LHCN-M2 (cell line): ENCODE results near the gene PARVB. TPM values are rescaled to one million over a fixed set of nuclear protein-coding genes. Genes with fewer than 3 reads are reported as not detected.

Experiments
- DNase-seq: peaks from one replicate; pipeline ENCODE4 v3.0.0-alpha.2; 2012; ENCODE audit warnings: low read depth
- total RNA-seq: library from RNA; depleted of rRNA; stranded (reverse); fragments of >200 nt; gene quantifications from 2 replicates; pipeline ENCODE4 v1.2.3, GENCODE V29; 2014; rRNA removed

Gene PARVB
- total RNA-seq, 1 experiment from 2014 or later, result 51.7 TPM

- DNase-seq, result no peak
Observed at GRCh38 chr22:44212936-44213335, 188.8 kb downstream of the PARVB start.

GRCh38 chr22:44213489-44214043, 189.5 kb downstream of the PARVB start:
- no peak for DNase-seq

- DNase-seq, result no peak
Observed at GRCh38 chr22:44214187-44214586, 190.1 kb downstream of the PARVB start.

GRCh38 chr22:44214764-44215163, 190.7 kb downstream of the PARVB start:
- DNase-seq, result peak; percentile 6

- peak; percentile 7 for DNase-seq
Observed at GRCh38 chr22:44215287-44215686, 191.2 kb downstream of the PARVB start.

- DNase-seq, result no peak
Observed at GRCh38 chr22:44217346-44217745, 193.2 kb downstream of the PARVB start.

GRCh38 chr22:44218071-44218470, 194.0 kb downstream of the PARVB start:
- DNase-seq, result no peak

- no peak for DNase-seq
Observed at GRCh38 chr22:44219101-44219870, 195.2 kb downstream of the PARVB start.

- no peak for DNase-seq
Observed at GRCh38 chr22:44220727-44221680, 196.9 kb downstream of the PARVB start.

- no peak for DNase-seq
Observed at GRCh38 chr22:44221710-44222475, 197.8 kb downstream of the PARVB start.

Other genes with a start within 250 kb of the PARVB start
- 1.2 and 1.7 TPM in 2 replicates for gene EFCAB6, start 212.0 kb upstream of the PARVB start, total RNA-seq
- gene SULT4A1, start 161.8 kb upstream of the PARVB start, total RNA-seq, result 0.06 and 0.13 TPM in 2 replicates
- 0.23 and 0.45 TPM in 2 replicates for gene PNPLA5, start 132.3 kb upstream of the PARVB start, total RNA-seq
- 21.7 and 23.0 TPM in 2 replicates for gene PNPLA3, start 100.5 kb upstream of the PARVB start, total RNA-seq
- 52.4 and 57.6 TPM in 2 replicates for gene SAMM50, start 68.9 kb upstream of the PARVB start, total RNA-seq
- not detected in 2 replicates for gene PARVG, start 156.6 kb downstream of the PARVB start, total RNA-seq